Nephron (organoid): ENCODE measurements around the gene CEBPA.

Experiments used
- H3K27ac Mint-ChIP-seq, 3 experiments: 2 replicates each; pipeline ENCODE4 v1.8.0; 2020; ENCODE audit warnings: mixed read lengths in 3 of 3, mild to moderate bottlenecking in 2 of 3, moderate library complexity in 1 of 3
- H3K27me3 Mint-ChIP-seq: 2 replicates; pipeline ENCODE4 v1.8.0; 2021; ENCODE audit warnings: low read depth, mild to moderate bottlenecking, moderate library complexity, mixed read lengths
- H3K36me3 Mint-ChIP-seq: 2 replicates; pipeline ENCODE4 v1.8.0; 2020; ENCODE audit warnings: low read depth, mixed read lengths
- H3K4me1 Mint-ChIP-seq: 2 replicates; pipeline ENCODE4 v1.8.0; 2020; ENCODE audit warnings: mixed read lengths
- H3K4me3 Mint-ChIP-seq, 3 experiments: 2 replicates each; pipeline ENCODE4 v1.8.0; 2020; ENCODE audit warnings: mild to moderate bottlenecking in 3 of 3, mixed read lengths in 3 of 3, moderate library complexity in 2 of 3
- H3K9me3 Mint-ChIP-seq: 2 replicates; pipeline ENCODE4 v1.8.0; 2020; ENCODE audit warnings: mixed read lengths
- CTCF ChIP-seq, 3 experiments: fragments of 200-600 bp; sonication (generic); IDR thresholded peaks; one replicate each; pipeline ENCODE4 v1.5.0; 2021; ENCODE audit warnings: antibody characterized with exemption in 3 of 3; ENCODE audit not compliant: unreplicated experiment in 3 of 3

Gene CEBPA

DNA sequence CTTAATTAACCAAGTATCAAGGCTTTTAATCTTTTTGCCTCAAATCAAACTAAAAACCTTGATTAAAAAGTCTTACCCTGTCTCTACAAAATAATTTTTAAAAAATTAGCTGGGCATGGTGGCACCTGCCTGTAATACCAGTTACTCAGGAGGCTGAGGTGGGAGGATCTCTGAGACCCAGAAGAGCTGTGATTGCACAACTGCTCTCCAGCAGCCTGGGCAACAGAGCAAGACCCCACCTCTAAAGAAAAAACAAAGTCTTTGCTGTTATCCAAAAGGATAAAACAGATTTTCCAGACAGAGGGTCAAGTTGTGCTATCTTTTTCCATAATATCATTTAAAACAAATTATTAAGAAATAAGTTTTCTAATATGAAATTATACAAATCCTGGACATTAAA is 44.3 kb upstream of the CEBPA start:
- no peak overlapping the region for H3K27ac Mint-ChIP-seq
- no peak overlapping the region for H3K4me3 Mint-ChIP-seq
- H3K27me3 Mint-ChIP-seq: peaks cover 59% of the 10 kb centered on the region
- TF ChIP-seq CTCF (IDR thresholded peaks at IDR 0.05; ENCODE audit: unreplicated experiment in 3 of 3): no peak
- no peaks in the 10 kb centered on the region for H3K36me3 Mint-ChIP-seq
- no peaks in the 10 kb centered on the region for H3K9me3 Mint-ChIP-seq
- H3K4me1 Mint-ChIP-seq: peaks cover 10% of the 10 kb centered on the region

DNA sequence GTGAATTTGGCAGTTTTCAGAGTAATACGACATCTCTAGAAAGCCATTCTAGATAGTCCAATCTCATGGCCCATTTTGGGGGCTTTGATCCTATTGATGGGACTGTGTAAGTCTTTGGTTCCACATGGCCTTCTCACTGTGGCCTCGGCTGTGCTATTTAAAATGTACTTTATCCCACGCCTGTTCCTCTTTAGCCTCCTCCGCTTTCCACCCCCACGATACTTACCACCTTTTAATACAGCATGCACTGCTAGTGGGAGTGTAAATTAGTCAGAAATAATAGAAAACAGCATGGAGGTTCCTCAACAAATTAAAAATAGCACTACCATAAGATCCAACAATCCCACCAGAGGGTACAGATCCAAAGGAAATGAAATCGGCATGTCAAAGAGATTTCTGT is 42.8 kb upstream of the CEBPA start:
- Mint-ChIP-seq H3K4me3 (no peak overlapping the region), H3K27ac (peak overlapping the region in 1 of 3 experiments; percentile 35), H3K36me3 (no peaks in the 10 kb centered on the region), H3K9me3 (no peaks in the 10 kb centered on the region), H3K4me1 (peaks cover 10% of the 10 kb centered on the region), H3K27me3 (peaks cover 69% of the 10 kb centered on the region)
- no peak for TF ChIP-seq CTCF (IDR thresholded peaks at IDR 0.05; ENCODE audit: unreplicated experiment in 3 of 3)

GRCh38 chr19:33344573-33344925 is 42.2 kb upstream of the CEBPA start:
- no peaks in the 10 kb centered on the region for H3K36me3 Mint-ChIP-seq
- no peak for TF ChIP-seq CTCF (IDR thresholded peaks at IDR 0.05; ENCODE audit: unreplicated experiment in 3 of 3)
- H3K27me3 Mint-ChIP-seq: peaks cover 73% of the 10 kb centered on the region
- H3K4me1 Mint-ChIP-seq: peaks cover 10% of the 10 kb centered on the region
- peak overlapping the region in 2 of 3 experiments; percentile 35 to 38 for H3K27ac Mint-ChIP-seq
- H3K9me3 Mint-ChIP-seq: peaks cover 2% of the 10 kb centered on the region
- peak overlapping the region in 1 of 3 experiments; percentile 22 for H3K4me3 Mint-ChIP-seq

DNA sequence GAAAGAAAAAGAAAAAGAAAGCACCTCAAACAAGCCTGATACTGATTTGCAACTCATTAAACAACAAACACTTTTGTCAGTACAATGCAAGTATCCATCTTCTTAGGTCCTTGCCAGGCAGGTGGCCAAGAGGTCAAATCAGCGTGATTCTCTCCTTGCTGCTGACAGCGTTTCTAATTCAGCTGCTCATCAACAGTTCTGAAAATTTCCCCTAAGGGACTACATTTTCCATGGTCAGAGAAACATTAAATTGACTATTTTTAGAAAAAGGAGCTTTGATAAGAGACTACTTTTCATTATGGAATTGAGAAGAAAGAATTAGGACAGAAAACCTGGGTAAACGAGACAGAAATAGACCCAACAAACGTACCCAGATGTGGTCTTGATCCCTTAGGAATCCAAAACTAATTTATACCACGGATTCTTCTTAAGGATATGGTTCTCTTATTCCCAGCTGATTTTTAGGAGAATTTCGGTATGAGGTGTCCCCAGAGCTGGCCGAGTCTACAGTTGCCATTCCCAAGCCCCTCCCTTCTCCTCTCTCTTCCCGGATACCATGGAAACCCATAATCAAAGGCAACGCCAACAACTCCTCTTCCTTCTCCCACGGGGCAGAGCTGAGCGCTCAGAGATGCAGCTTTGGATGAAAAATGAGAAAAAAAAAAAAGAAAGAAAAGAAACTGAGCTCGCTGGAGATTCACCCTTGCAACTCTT is 41.7 kb upstream of the CEBPA start:
- peak overlapping the region in 2 of 3 experiments; percentile 35 to 38 for H3K27ac Mint-ChIP-seq
- H3K9me3 Mint-ChIP-seq: peaks cover 2% of the 10 kb centered on the region
- no peak for TF ChIP-seq CTCF (IDR thresholded peaks at IDR 0.05; ENCODE audit: unreplicated experiment in 3 of 3)
- H3K27me3 Mint-ChIP-seq: peaks cover 78% of the 10 kb centered on the region
- peaks cover 10% of the 10 kb centered on the region for H3K4me1 Mint-ChIP-seq
- H3K36me3 Mint-ChIP-seq: no peaks in the 10 kb centered on the region
- H3K4me3 Mint-ChIP-seq: peak overlapping the region in 1 of 3 experiments; percentile 22

DNA sequence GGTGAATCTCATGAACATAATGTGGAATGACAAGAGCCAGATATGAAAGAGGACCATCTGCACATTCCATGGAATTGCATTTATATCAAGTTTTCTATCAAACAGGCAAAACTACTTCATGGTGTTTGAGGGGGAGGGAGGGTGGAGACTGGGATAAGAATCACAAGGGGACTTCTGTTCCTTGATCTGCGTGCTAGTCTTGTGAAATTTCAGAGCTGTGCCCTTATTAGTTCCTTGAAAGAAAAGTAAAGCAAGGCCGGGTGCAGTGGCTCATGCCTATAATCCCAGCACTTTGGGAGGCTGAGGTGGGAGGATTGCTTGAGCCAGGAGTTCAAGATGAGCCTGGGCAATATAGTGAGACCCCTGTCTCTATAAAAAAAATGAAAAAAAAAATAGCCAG is 41.0 kb upstream of the CEBPA start:
- H3K4me3 Mint-ChIP-seq: no peak overlapping the region
- no peaks in the 10 kb centered on the region for H3K36me3 Mint-ChIP-seq
- peaks cover 2% of the 10 kb centered on the region for H3K9me3 Mint-ChIP-seq
- peaks cover 10% of the 10 kb centered on the region for H3K4me1 Mint-ChIP-seq
- no peak for TF ChIP-seq CTCF (IDR thresholded peaks at IDR 0.05; ENCODE audit: unreplicated experiment in 3 of 3)
- peaks cover 79% of the 10 kb centered on the region for H3K27me3 Mint-ChIP-seq
- H3K27ac Mint-ChIP-seq: no peak overlapping the region

GRCh38 chr19:33340991-33341390 is 38.7 kb upstream of the CEBPA start:
- peaks cover 10% of the 10 kb centered on the region for H3K4me1 Mint-ChIP-seq
- H3K27ac Mint-ChIP-seq: no peak overlapping the region
- TF ChIP-seq CTCF (IDR thresholded peaks at IDR 0.05; ENCODE audit: unreplicated experiment in 3 of 3): no peak
- no peak overlapping the region for H3K4me3 Mint-ChIP-seq
- H3K27me3 Mint-ChIP-seq: peaks cover 71% of the 10 kb centered on the region
- H3K9me3 Mint-ChIP-seq: peaks cover 4% of the 10 kb centered on the region
- no peaks in the 10 kb centered on the region for H3K36me3 Mint-ChIP-seq
